Transverse colon (tissue), 4 donors: ENCODE data around the gene CCL1.

Experiments used
- CTCF ChIP-seq, 5 experiments: fragments of 200-600 bp in 3 of 5; fragments of 450-650 bp in 2 of 5; sonication (generic) in 3 of 5; IDR thresholded peaks; 1 replicate in 2 of 5; 2 replicates in 3 of 5; pipeline ENCODE4 v1.5.1; 2016 to 2017; ENCODE audit warnings: antibody characterized with exemption in 5 of 5, inconsistent platforms in 3 of 5, mild to moderate bottlenecking in 2 of 5, moderate library complexity in 1 of 5
- POLR2AphosphoS5 ChIP-seq, 3 donors: sonication (generic); formaldehyde crosslinking; IDR thresholded peaks; one replicate each; pipeline ENCODE4 v1.6.1; 2016; ENCODE audit warnings: antibody characterized with exemption in 3 of 3

- TF ChIP-seq POLR2AphosphoS5 (IDR thresholded peaks at IDR 0.05) (no peak), CTCF (IDR thresholded peaks at IDR 0.05) (no peak)
Observed at GRCh38 chr17:34406226-34406625, 43.2 kb upstream of the CCL1 start.
